HEK293T (cell line): ENCODE results near the gene KCNIP1.
A peak's percentile ranks its signal among the peaks of the same experiment; 100 is the strongest.

ENCODE experiments used
- CTCF ChIA-PET: fragments of 350-600 bp; formaldehyde crosslinking; extraction: SDS; loops from one replicate; lab custom pipeline; 2021; ENCODE audit warnings: antibody characterized with exemption, inconsistent platforms; lab: Yijun Ruan, JAX
- POLR2A ChIA-PET: fragments of 350-600 bp; formaldehyde crosslinking; extraction: SDS; loops from one replicate; lab custom pipeline; 2020; ENCODE audit warnings: antibody characterized with exemption, inconsistent platforms; lab: Yijun Ruan, JAX
- DNase-seq: peaks from one replicate; pipeline ENCODE4 v3.0.0; 2012; ENCODE audit warnings: mixed read lengths; ENCODE audit errors: extremely low spot score
- ARNT ChIP-seq: fragments of 450-650 bp; IDR thresholded peaks from 2 replicates; pipeline ENCODE4 v1.6.1; 2017; ENCODE audit warnings: mild to moderate bottlenecking
- BHLHE40 ChIP-seq: fragments of 450-650 bp; IDR thresholded peaks from 2 replicates; pipeline ENCODE4 v1.6.1; 2016; ENCODE audit warnings: mild to moderate bottlenecking, moderate library complexity, borderline replicate concordance
- CTBP1 ChIP-seq: fragments of 450-650 bp; IDR thresholded peaks from 2 replicates; pipeline ENCODE4 v1.6.1; 2016; ENCODE audit warnings: borderline replicate concordance
- ELF4 ChIP-seq: fragments of 450-650 bp; IDR thresholded peaks from 2 replicates; pipeline ENCODE4 v1.6.1; 2017; ENCODE audit warnings: antibody characterized with exemption
- FOXA1 ChIP-seq: fragments of 450-650 bp; IDR thresholded peaks from 2 replicates; pipeline ENCODE4 v1.6.1; 2016; ENCODE audit warnings: mild to moderate bottlenecking
- FOXK2 ChIP-seq: fragments of 450-650 bp; IDR thresholded peaks from 2 replicates; pipeline ENCODE4 v1.6.1; 2016; ENCODE audit warnings: mild to moderate bottlenecking
- FOXM1 ChIP-seq: fragments of 450-650 bp; IDR thresholded peaks from 2 replicates; pipeline ENCODE4 v1.6.1; 2017; ENCODE audit warnings: mild to moderate bottlenecking, borderline replicate concordance
- HDGF ChIP-seq: fragments of 450-650 bp; IDR thresholded peaks from 2 replicates; pipeline ENCODE4 v1.6.1; 2017; ENCODE audit warnings: antibody characterized with exemption, borderline replicate concordance
- L3MBTL2 ChIP-seq: fragments of 450-650 bp; conservative IDR thresholded peaks from 2 replicates; pipeline ENCODE4 v1.6.1; 2016; ENCODE audit warnings: mild to moderate bottlenecking
- LEF1 ChIP-seq: fragments of 450-650 bp; IDR thresholded peaks from 2 replicates; pipeline ENCODE4 v1.6.1; 2017; ENCODE audit warnings: mild to moderate bottlenecking, borderline replicate concordance
- NFRKB ChIP-seq: fragments of 450-650 bp; IDR thresholded peaks from 2 replicates; pipeline ENCODE4 v1.6.1; 2016; ENCODE audit warnings: mild to moderate bottlenecking, moderate library complexity
- PKNOX1 ChIP-seq: fragments of 450-650 bp; IDR thresholded peaks from 2 replicates; pipeline ENCODE4 v1.6.1; 2016
- SP1 ChIP-seq: fragments of 450-650 bp; IDR thresholded peaks from 2 replicates; pipeline ENCODE4 v1.6.1; 2017
- SUZ12 ChIP-seq: fragments of 450-650 bp; IDR thresholded peaks from 2 replicates; pipeline ENCODE4 v1.6.1; 2016; ENCODE audit warnings: mild to moderate bottlenecking
- TARDBP ChIP-seq: fragments of 450-650 bp; IDR thresholded peaks from 2 replicates; pipeline ENCODE4 v1.6.1; 2016
- ZNF384 ChIP-seq: fragments of 450-650 bp; IDR thresholded peaks from 2 replicates; pipeline ENCODE4 v1.6.1; 2016

The KCNIP1 gene

GRCh38 chr5:170553218-170553617, 49.4 kb downstream of the KCNIP1 start:
- DNase-seq, result no peak
- CTCF ChIA-PET, result interaction anchor here (1.0 kb wide), 1 partner anchor 44 kb away, joined by 3 read pairs; no protein-coding TSS in a partner anchor
- no peak for TF ChIP-seq TARDBP
- TF ChIP-seq BHLHE40, result no peak
- TF ChIP-seq ELF4, result no peak
- POLR2A ChIA-PET, result no interaction called here

- ChIA-PET POLR2A (interaction anchor here (0.7 kb wide), 1 partner anchor 79 kb away, joined by 3 read pairs; no protein-coding TSS in a partner anchor), CTCF (interaction anchor here (0.6 to 1.0 kb wide), 2 partner anchors 45 to 128 kb away, joined by 3 read pairs; no protein-coding TSS in a partner anchor)
- TF ChIP-seq CTBP1 (no peak), BHLHE40 (no peak), ZNF384 (no peak), PKNOX1 (no peak), TARDBP (no peak), ELF4 (no peak), SP1 (no peak), FOXK2 (no peak), SUZ12 (no peak), LEF1 (no peak), L3MBTL2 (no peak), NFRKB (no peak), FOXA1 (no peak), HDGF (no peak)
- peak; percentile 41 for DNase-seq
Measured at GRCh38 chr5:170554521-170555267, 50.9 kb downstream of the KCNIP1 start.

- TF ChIP-seq LEF1 (no peak), PKNOX1 (no peak), ELF4 (no peak), BHLHE40 (no peak), NFRKB (no peak), FOXA1 (no peak), ARNT (no peak), FOXM1 (no peak), ZNF384 (no peak), TARDBP (no peak), L3MBTL2 (no peak)
- CTCF ChIA-PET, result interaction anchor here (0.6 kb wide), 1 partner anchor 46 kb away, joined by 3 read pairs; no protein-coding TSS in a partner anchor
- POLR2A ChIA-PET, result no interaction called here
- no peak for DNase-seq
Measured at GRCh38 chr5:170557314-170557713, 53.5 kb downstream of the KCNIP1 start.

GRCh38 chr5:170559296-170559695, 55.5 kb downstream of the KCNIP1 start:
- POLR2A ChIA-PET, result no interaction called here
- CTCF ChIA-PET, result no interaction called here
- DNase-seq, result no peak
- TF ChIP-seq SUZ12 (no peak), FOXM1 (no peak), PKNOX1 (no peak), NFRKB (no peak), L3MBTL2 (no peak), BHLHE40 (no peak), ZNF384 (no peak), ARNT (no peak), HDGF (no peak), LEF1 (no peak), FOXA1 (no peak), SP1 (no peak), TARDBP (no peak)

- no peak for DNase-seq
- POLR2A ChIA-PET, result no interaction called here
- TF ChIP-seq SP1 (no peak), ARNT (no peak), CTBP1 (no peak), HDGF (no peak), L3MBTL2 (no peak), FOXK2 (no peak), ZNF384 (no peak), BHLHE40 (no peak), TARDBP (no peak), SUZ12 (no peak), FOXM1 (no peak), LEF1 (no peak), FOXA1 (no peak), ELF4 (no peak), PKNOX1 (no peak), NFRKB (no peak)
- CTCF ChIA-PET, result no interaction called here
Measured at GRCh38 chr5:170560938-170561337, 57.1 kb downstream of the KCNIP1 start.
